ENCODE results near the gene IGF1R. TPM values are rescaled to one million over a fixed set of nuclear protein-coding genes. Genes with fewer than 3 reads are reported as not detected.

IGF1R gene
- total and polyA plus RNA-seq, 5 experiments from 2014 or later: 2.5 to 122 (median 6.3) TPM

DNA sequence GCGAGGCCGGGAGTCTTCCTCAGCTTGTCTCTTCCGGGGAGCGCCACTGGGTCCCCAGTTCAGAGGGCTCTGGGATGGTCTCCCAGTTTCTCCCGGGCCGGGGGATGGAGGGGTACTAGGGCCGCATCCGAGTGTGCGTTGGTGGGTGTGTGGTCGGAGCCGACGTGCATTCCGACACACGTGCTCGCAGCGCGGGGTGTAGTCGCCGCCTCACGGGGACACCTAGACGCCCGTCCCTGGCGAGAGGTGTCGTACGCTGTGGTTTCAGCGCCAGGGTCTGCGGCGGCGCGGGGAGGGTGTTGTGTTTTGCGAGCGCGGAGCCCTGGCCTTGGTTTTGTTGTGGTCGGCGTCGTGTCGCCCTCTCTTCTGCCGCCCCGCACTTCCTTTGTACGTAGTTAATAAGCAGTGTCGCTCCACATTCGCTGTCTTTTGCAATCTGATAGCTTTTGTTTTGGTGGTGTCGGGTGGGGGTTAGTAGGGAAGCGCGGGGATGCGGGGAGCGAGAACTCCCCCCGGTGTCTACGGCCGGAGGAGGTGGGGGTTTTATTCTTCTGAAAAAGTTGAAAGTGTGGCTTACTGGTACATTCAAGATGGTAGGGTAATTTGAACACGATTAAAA is 2.2 kb downstream of the IGF1R start:
- peaks cover 0 to 3% (median 0%) of the 10 kb centered on the region in 3 donors for H3K36me3 Mint-ChIP-seq
- peak overlapping the region; percentile 97 to 100 (median 98) for H3K27ac Mint-ChIP-seq
- POLR2A ChIA-PET: interaction anchor here (2.1 to 5.5 kb wide), 2 partner anchors 50 to 201 kb away, joined by 8 to 41 read pairs; no protein-coding TSS in a partner anchor
- ATAC-seq (peak; percentile 21 to 34), DNase-seq (peak; percentile 24 to 86 (median 68))
- H3K4me3 Mint-ChIP-seq: peak overlapping the region; percentile 90 to 100 (median 96)
- peaks cover 0 to 27% (median 0%) of the 10 kb centered on the region in 5 donors for H3K27me3 Mint-ChIP-seq
- peaks cover 26 to 57% (median 45%) of the 10 kb centered on the region in 4 donors for H3K4me1 Mint-ChIP-seq
- peaks cover 0 to 6% (median 0%) of the 10 kb centered on the region in 9 donors for H3K9me3 Mint-ChIP-seq

DNA sequence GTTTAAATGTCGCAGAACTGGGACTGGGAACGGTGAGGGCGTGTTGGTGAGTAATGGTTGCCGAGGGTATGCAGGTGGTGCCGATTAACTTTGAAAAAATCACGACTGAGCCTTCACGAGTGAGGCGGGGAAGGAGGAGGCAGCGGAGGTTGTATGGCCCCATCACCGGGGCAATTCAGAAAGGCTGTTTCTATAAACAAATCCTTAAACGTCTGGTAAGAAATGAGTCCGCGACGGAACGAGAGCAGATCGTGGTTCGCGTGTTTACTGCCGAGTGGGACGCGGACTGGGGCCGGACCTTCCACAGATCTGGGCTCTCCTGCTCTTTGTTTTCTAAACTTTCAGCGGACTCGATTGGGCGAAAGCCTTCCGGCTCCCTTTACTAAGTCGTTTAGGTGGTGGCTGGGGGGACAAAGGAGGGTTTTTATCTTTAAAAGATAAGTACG is 2.7 kb downstream of the IGF1R start:
- Mint-ChIP-seq H3K4me3 (peak overlapping the region; percentile 90 to 100 (median 96)), H3K9me3 (peaks cover 0 to 6% (median 0%) of the 10 kb centered on the region in 9 donors), H3K4me1 (peaks cover 26 to 57% (median 46%) of the 10 kb centered on the region in 4 donors), H3K36me3 (peaks cover 0 to 3% (median 0%) of the 10 kb centered on the region in 3 donors), H3K27ac (peak overlapping the region; percentile 97 to 100 (median 98)), H3K27me3 (peaks cover 0 to 22% (median 0%) of the 10 kb centered on the region in 5 donors)
- POLR2A ChIA-PET: interaction anchor here (1.0 to 5.5 kb wide), 4 partner anchors 39 to 200 kb away, joined by 3 to 41 read pairs (median 6); no protein-coding TSS in a partner anchor
- peak; percentile 8 to 15 for ATAC-seq
- peak in 9 of 10 donors; percentile 17 to 79 (median 46) for DNase-seq

DNA sequence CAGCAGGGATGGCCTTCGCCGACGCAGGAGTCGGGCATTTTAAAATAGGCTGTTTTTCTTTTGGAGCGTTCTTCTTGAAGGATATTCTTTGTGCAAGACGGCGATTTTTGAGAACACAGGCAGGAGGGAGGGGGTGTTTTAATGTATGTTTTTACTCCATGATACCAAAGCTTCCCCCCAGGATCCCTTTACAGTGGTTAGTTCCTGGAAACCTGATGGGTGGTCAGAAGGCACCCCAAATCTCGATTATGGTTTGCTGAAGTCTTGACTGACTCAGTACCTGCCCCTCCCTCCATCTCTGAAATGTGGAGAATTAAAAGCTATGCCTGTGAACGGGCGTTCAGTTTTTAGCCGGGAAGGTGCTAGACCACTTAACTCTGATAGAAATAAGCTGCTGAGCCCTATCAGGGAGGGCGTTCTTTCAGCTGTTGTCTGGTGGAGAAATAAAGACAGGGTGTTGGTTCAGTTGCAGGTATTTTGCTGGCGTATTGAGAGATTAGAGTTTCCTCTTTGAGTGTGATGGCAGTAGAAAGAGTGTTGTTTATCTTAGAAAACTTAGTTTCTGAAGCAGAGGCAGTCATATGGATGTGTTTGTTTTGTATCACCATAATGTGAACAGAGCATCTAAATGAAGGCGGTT is 3.4 kb downstream of the IGF1R start:
- Mint-ChIP-seq H3K4me3 (peak overlapping the region; percentile 90 to 100 (median 96)), H3K36me3 (peaks cover 0 to 3% (median 0%) of the 10 kb centered on the region in 3 donors)
- peak; percentile 2 to 7 for ATAC-seq

DNA sequence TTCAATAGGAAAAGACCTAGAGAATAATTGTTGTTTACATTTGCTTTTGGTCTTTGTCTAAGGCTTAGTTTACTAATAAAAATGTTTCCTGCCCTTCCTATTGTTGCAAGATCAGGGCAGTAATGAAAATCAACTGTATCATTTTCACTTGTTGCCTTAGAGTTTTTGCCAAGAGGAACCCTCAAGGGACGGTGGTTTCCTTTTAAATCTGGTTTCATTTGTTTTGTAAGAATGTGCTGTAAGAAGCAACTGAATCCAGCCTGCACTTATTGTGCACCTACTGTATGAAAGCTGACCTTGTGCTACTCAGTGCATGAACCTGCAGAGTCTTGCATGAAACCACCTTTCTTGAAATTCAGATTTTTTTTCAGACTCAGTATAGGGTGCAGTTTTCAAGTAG is 5.3 kb downstream of the IGF1R start:
- H3K4me3 Mint-ChIP-seq: peak overlapping the region in 1 of 10 donors; percentile 90
- ATAC-seq (no peak), DNase-seq (no peak)
- peak overlapping the region in 5 of 10 donors; percentile 0 to 97 (median 28) for H3K27ac Mint-ChIP-seq
- peaks cover 0 to 6% (median 0%) of the 10 kb centered on the region in 9 donors for H3K9me3 Mint-ChIP-seq
- POLR2A ChIA-PET: no interaction called here
- peaks cover 0 to 21% (median 0%) of the 10 kb centered on the region in 5 donors for H3K27me3 Mint-ChIP-seq
- H3K4me1 Mint-ChIP-seq: peaks cover 27 to 70% (median 61%) of the 10 kb centered on the region in 4 donors
- peaks cover 0 to 3% (median 0%) of the 10 kb centered on the region in 3 donors for H3K36me3 Mint-ChIP-seq

More for the DNA sequence above, 3.4 kb downstream of the IGF1R start:
- Mint-ChIP-seq H3K9me3 (peaks cover 0 to 6% (median 0%) of the 10 kb centered on the region in 9 donors), H3K27me3 (peaks cover 0 to 22% (median 0%) of the 10 kb centered on the region in 5 donors), H3K4me1 (peaks cover 26 to 56% (median 48%) of the 10 kb centered on the region in 4 donors), H3K27ac (peak overlapping the region; percentile 97 to 100 (median 98))
- POLR2A ChIA-PET: interaction anchor here (0.9 to 2.1 kb wide), 6 partner anchors 11 to 199 kb away, joined by 3 to 9 read pairs (median 4); no protein-coding TSS in a partner anchor
- DNase-seq: peak in 6 of 10 donors; percentile 10 to 61 (median 26)

DNA sequence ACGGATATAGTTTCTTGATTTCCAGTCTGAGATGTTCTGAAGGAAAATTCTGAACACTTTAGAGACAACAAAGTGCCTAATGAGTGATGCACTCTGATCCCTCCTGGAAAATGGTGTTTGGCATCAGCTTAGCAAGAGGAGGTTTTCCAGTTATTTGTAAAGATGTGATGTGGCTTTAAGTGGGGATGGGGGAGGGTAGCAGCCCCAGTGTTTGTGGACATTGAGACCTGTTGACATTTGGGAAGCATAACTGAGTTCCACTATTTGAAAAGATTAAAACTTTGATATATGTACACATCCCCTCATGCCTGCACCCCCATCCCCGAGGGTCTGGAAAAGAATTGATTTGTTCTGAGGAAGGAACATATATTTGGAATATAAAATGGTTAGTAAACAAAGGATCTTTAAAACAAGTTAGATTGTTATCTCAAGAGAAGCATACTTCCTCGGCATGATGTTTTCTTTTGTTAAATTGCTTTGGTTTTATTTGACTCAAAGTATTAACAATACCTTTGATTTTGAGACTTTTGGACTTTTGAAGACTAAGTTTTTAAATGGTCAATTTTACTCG is 6.5 kb downstream of the IGF1R start:
- Mint-ChIP-seq H3K4me3 (no peak overlapping the region), H3K4me1 (peaks cover 27 to 80% (median 66%) of the 10 kb centered on the region in 4 donors), H3K27ac (peak overlapping the region in 5 of 10 donors; percentile 26 to 57 (median 51)), H3K36me3 (peaks cover 0 to 3% (median 0%) of the 10 kb centered on the region in 3 donors), H3K9me3 (peaks cover 0 to 6% (median 0%) of the 10 kb centered on the region in 9 donors), H3K27me3 (peaks cover 0 to 22% (median 0%) of the 10 kb centered on the region in 5 donors)
- no peak for DNase-seq
- POLR2A ChIA-PET: interaction anchor here (1.1 kb wide), 1 partner anchor 8 kb away, joined by 3 read pairs; no protein-coding TSS in a partner anchor
- no peak for ATAC-seq

DNA sequence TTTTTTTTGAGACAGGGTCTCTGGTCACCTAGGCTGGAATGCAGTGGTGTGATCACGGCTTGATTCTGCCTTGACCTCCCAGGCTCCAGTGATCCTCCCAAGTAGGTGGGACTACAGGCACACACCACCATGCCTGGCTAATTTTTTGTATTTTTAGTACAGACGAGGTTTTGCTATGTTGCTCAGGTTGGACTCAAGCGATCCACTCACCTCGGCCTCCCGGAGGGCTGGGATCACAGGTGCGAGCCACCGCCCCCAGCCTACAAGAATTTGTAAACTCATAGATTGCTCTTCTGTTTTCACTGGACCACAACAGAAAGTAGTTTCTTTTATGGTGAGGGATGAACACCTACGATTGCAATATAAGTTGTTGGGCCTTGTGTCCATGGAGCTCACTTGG is 7.4 kb downstream of the IGF1R start:
- Mint-ChIP-seq H3K4me1 (peaks cover 25 to 81% (median 65%) of the 10 kb centered on the region in 4 donors), H3K27me3 (peaks cover 0 to 18% (median 0%) of the 10 kb centered on the region in 5 donors)

DNA sequence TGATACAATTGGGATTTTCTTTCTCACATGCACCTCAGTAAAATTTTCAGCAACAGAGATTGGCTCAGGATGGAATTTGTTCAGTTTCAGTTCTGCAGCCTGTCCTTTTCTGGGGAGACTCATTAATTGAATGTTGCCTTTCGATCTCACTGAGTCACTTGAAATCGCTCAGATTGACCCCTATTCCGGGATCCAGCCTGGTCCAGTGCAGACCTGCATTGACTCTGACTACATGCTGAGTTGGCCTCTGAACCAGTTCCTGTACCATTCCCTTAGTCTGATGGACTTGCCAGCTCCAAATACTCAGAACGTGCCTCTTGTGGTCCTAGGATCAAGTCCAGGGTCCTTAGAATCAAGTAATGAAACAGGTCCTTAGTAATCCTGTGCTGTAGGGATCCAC is 9.4 kb downstream of the IGF1R start:
- Mint-ChIP-seq H3K9me3 (no peaks in the 10 kb centered on the region), H3K4me1 (peaks cover 18 to 67% (median 55%) of the 10 kb centered on the region in 4 donors), H3K4me3 (no peak overlapping the region), H3K27ac (peak overlapping the region in 2 of 10 donors; percentile 28 to 41), H3K36me3 (peaks cover 0 to 2% (median 0%) of the 10 kb centered on the region in 3 donors), H3K27me3 (peaks cover 0 to 6% (median 1%) of the 10 kb centered on the region in 5 donors)
- ATAC-seq: no peak
- POLR2A ChIA-PET: interaction anchor here (1.1 to 2.5 kb wide), 2 partner anchors 9 to 139 kb away, joined by 3 to 12 read pairs; partner anchors contain the start of gene IGF1R
- no peak for DNase-seq

More for the DNA sequence above, 7.4 kb downstream of the IGF1R start:
- Mint-ChIP-seq H3K36me3 (peaks cover 0 to 3% (median 0%) of the 10 kb centered on the region in 3 donors), H3K27ac (no peak overlapping the region), H3K9me3 (peaks cover 0 to 4% (median 0%) of the 10 kb centered on the region in 9 donors), H3K4me3 (no peak overlapping the region)
- no peak for ATAC-seq
- no peak for DNase-seq
- POLR2A ChIA-PET: interaction anchor here (1.1 kb wide), 1 partner anchor 9 kb away, joined by 3 read pairs; no protein-coding TSS in a partner anchor

DNA sequence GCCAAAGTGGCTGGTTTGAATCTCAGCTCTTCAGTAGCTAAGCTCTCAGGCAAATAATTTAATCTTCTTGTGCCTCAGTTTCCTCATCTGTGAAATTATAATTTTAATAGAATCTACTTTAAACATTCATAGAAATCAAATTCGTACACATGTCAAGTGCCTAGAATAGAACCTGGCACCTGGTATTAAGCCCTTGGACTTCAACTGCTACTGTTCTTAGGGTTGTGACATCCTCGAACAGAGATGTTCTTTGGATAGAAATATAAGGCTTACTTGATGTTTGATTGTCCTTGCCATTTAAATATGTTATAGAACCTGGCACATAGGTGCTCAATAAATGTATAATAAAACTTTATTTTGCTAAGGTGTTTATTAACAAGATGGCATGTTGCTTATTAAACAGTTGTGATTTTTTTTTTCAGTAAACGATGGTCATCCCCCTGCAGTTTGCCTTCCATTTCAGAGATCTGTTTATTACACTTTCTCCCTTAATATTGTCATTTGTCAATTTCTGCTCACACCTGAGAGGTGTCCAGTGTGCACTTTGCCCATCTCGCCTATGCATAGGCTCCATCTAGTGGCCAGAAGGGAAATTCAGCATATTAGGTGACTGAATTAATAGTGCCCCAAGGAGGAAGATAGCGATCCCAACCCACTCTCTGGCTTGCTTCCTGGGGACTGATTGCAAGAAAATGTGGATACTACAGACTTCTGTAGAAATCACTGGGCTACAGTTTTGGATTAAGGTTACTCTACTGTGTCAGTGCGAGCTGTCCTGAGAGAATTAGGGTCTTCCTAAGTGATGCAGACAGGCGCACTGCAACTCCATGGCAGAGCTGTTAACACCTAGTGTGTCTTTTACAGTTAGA is 10.7 kb downstream of the IGF1R start:
- H3K27me3 Mint-ChIP-seq: peaks cover 0 to 4% (median 1%) of the 10 kb centered on the region in 5 donors
- H3K4me3 Mint-ChIP-seq: no peak overlapping the region
- peaks cover 19 to 67% (median 59%) of the 10 kb centered on the region in 4 donors for H3K4me1 Mint-ChIP-seq
- peaks cover 0 to 4% (median 0%) of the 10 kb centered on the region in 3 donors for H3K36me3 Mint-ChIP-seq
- POLR2A ChIA-PET: interaction anchor here (2.5 kb wide), 1 partner anchor 10 kb away, joined by 12 read pairs; the partner anchor contains the start of gene IGF1R
- peak in 8 of 10 donors; percentile 30 to 68 (median 45) for DNase-seq
- no peaks in the 10 kb centered on the region for H3K9me3 Mint-ChIP-seq
- peak; percentile 75 to 86 for ATAC-seq
- no peak overlapping the region for H3K27ac Mint-ChIP-seq

DNA sequence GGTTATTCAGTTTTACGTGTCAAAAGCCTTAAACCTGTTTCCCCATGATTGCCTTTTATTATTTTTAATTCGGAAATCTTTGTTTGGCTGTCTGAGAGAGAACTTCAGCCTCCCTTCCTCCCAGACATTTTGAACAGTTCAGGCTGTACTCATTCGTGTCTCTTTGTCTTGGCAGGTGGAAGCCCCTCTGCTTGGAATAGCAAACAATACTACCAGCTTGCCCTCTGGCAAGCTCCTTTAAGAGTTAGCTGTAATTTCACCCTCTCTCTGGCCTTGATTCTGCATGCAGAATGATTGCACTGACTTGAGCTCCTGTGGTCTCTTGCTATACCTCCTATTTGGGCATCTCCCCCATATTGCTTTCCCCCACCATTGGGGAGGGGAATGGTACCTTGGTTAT is 11.7 kb downstream of the IGF1R start:
- DNase-seq (no peak), ATAC-seq (no peak)
- Mint-ChIP-seq H3K4me3 (no peak overlapping the region), H3K27ac (no peak overlapping the region), H3K9me3 (no peaks in the 10 kb centered on the region), H3K4me1 (peaks cover 18 to 61% (median 53%) of the 10 kb centered on the region in 4 donors), H3K27me3 (peaks cover 0 to 3% (median 0%) of the 10 kb centered on the region in 5 donors), H3K36me3 (peaks cover 0 to 4% (median 0%) of the 10 kb centered on the region in 3 donors)
- POLR2A ChIA-PET: no interaction called here

DNA sequence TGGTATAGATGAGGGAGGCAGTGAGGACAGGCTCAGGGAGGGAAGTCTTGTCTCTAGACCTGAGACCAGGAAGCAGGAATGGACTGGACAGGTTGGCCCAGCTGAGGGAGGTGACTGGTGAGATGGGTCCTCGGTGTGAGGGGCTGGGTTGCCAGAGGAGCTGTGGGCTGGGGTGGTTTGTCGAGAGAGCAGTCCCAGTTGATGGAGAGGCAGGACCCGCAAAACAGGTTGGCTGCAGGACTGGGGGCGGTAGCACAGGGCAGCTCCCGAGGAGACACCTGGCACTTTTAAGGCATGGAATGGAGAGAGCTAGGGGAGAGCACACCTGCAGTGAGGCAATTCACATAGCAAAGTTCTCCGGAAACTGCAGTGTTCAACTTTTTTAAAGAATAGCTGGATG is 14.7 kb downstream of the IGF1R start:
- Mint-ChIP-seq H3K4me1 (peaks cover 31 to 70% (median 59%) of the 10 kb centered on the region in 4 donors), H3K27ac (peak overlapping the region in 5 of 10 donors; percentile 2 to 88 (median 41)), H3K27me3 (peaks cover 0 to 3% (median 0%) of the 10 kb centered on the region in 5 donors), H3K36me3 (peaks cover 0 to 4% (median 0%) of the 10 kb centered on the region in 3 donors), H3K4me3 (peak overlapping the region in 3 of 10 donors; percentile 3 to 72 (median 35)), H3K9me3 (no peaks in the 10 kb centered on the region)
- no peak for DNase-seq
- ATAC-seq: no peak
- POLR2A ChIA-PET: interaction anchor here (1.0 kb wide), 1 partner anchor 11 kb away, joined by 3 read pairs; no protein-coding TSS in a partner anchor

DNA sequence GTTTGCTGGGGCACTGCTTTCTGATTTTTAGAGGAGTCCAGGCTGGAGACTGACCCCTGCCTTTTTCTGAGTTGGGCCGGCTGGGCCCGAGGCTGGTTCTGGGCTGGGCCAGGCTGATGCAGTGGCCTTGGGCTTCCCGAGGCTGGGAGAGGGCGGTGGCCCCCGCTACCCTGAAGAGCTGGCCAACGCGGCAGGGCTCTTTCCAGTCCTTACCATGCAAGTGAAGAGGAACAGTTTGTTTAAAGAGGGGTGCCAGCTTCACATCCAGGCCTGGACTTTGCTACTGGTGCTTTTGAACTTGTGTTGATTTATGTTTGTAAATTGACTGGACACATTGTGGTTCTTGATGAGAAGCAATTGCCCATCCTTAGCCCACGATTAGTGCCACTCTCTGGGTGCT is 15.3 kb downstream of the IGF1R start:
- Mint-ChIP-seq H3K27me3 (peaks cover 0 to 3% (median 0%) of the 10 kb centered on the region in 5 donors), H3K36me3 (peaks cover 0 to 4% (median 0%) of the 10 kb centered on the region in 3 donors), H3K4me1 (peaks cover 31 to 72% (median 59%) of the 10 kb centered on the region in 4 donors), H3K27ac (peak overlapping the region in 2 of 10 donors; percentile 5 to 88), H3K9me3 (no peaks in the 10 kb centered on the region), H3K4me3 (no peak overlapping the region)
- POLR2A ChIA-PET: no interaction called here
- DNase-seq (no peak), ATAC-seq (no peak)
